Activated T-cell treated with anti-CD3 and anti-CD28 coated beads, Interleukin-2, amount 50 U/mL, for 4 hours (primary cell): ENCODE data around the gene ABAT. TPM values are rescaled to one million over a fixed set of nuclear protein-coding genes. Genes with fewer than 3 reads are reported as not detected.
"Not testable (repeated sequence)": the region's sequence is repeated elsewhere in the genome, so short reads cannot be mapped to it uniquely, and the experiment has no call there.

Source experiments
- ATAC-seq, 2 donors: fragments of 200-7000 bp; cut with Tn5 transposase; one replicate each; pipeline ENCODE4 v1.10.0; 2021
- DNase-seq: peaks from one replicate; pipeline ENCODE4 v3.0.0-alpha.2; 2020
- H3K27me3 Mint-ChIP-seq: one replicate; pipeline ENCODE4 v1.8.0; 2021; ENCODE audit warnings: low read depth, mixed read lengths
- H3K36me3 Mint-ChIP-seq: one replicate; pipeline ENCODE4 v1.8.0; 2022; ENCODE audit warnings: mixed read lengths; ENCODE audit not compliant: insufficient read depth
- H3K4me1 Mint-ChIP-seq: one replicate; pipeline ENCODE4 v1.8.0; 2021; ENCODE audit warnings: low read depth, mixed read lengths
- H3K4me3 Mint-ChIP-seq: one replicate; pipeline ENCODE4 v1.8.0; 2021; ENCODE audit warnings: mild to moderate bottlenecking, moderate library complexity, mixed read lengths
- H3K9me3 Mint-ChIP-seq: one replicate; pipeline ENCODE4 v1.8.0; 2021; ENCODE audit warnings: mixed read lengths
- total RNA-seq, 3 donors: library from RNA; stranded (reverse); gene quantifications; one replicate each; pipeline ENCODE4 v1.2.1, GENCODE V29; 2021

The ABAT gene
- total RNA-seq, 3 donors from 2014 or later, result 3.4 to 6.4 (median 4.5) TPM

- Mint-ChIP-seq H3K4me3 (no peak overlapping the region), H3K4me1 (no peaks in the 10 kb centered on the region), H3K9me3 (no peaks in the 10 kb centered on the region), H3K27me3 (no peaks in the 10 kb centered on the region), H3K36me3 (peaks cover 20% of the 10 kb centered on the region)
- ATAC-seq, result no peak
- no peak for DNase-seq
Observed at GRCh38 chr16:8774208-8774607, 99.8 kb downstream of the ABAT start.

GRCh38 chr16:8775359-8775758, 100.9 kb downstream of the ABAT start:
- no peak overlapping the region for H3K4me3 Mint-ChIP-seq
- H3K36me3 Mint-ChIP-seq, result peaks cover 20% of the 10 kb centered on the region
- DNase-seq (no peak), ATAC-seq (no peak)
- no peaks in the 10 kb centered on the region for H3K4me1 Mint-ChIP-seq
- H3K9me3 Mint-ChIP-seq, result no peaks in the 10 kb centered on the region
- no peaks in the 10 kb centered on the region for H3K27me3 Mint-ChIP-seq

- Mint-ChIP-seq H3K36me3 (peaks cover 20% of the 10 kb centered on the region), H3K27me3 (no peaks in the 10 kb centered on the region), H3K9me3 (no peaks in the 10 kb centered on the region), H3K4me1 (no peaks in the 10 kb centered on the region), H3K4me3 (no peak overlapping the region)
- ATAC-seq, result no peak
- DNase-seq, result no peak
Observed at GRCh38 chr16:8776129-8776584, 101.7 kb downstream of the ABAT start.

DNA sequence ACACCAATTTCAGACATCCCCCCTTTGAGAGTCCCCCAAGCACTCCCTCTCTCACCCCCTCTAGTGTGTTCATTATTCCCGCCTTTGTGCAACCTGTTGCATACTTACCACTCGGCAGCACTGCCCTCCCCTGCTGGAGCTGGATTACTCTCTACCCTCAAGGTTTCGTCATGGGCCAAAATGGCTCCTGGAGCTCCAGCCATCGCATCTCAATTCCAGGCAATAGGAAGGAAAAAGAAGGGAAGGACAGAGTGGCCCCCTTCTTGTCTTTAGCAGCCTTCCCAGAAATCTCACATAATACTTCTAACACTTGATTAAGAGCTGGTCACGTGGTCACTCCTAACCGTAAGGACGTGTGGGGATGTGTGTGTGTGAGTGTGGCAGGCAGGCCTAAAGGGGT, 102.8 kb downstream of the ABAT start:
- Mint-ChIP-seq H3K27me3 (no peaks in the 10 kb centered on the region), H3K9me3 (no peaks in the 10 kb centered on the region), H3K36me3 (peaks cover 19% of the 10 kb centered on the region), H3K4me1 (no peaks in the 10 kb centered on the region), H3K4me3 (no peak overlapping the region)
- ATAC-seq, result no peak
- DNase-seq, result no peak

DNA sequence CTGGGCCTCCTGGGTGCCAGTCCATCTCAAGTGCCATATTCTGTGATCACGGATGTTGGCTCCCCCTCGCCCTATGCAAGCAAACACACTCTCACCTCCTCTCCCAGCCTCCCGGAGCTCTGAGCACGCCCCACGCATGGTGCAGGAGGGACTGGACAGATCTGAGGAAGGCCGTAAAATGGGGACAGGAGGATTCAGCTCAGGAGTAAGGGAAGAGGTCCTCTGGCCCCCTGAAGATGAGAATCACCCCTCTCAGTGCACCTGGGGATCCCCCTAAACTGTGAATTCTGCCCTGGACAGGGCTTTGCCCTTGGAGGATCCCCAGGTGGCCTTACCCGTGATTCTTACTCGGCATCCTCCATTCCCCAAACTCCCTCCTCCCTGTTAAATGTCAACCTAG, 107.4 kb downstream of the ABAT start:
- Mint-ChIP-seq H3K4me1 (no peaks in the 10 kb centered on the region), H3K27me3 (no peaks in the 10 kb centered on the region), H3K9me3 (no peaks in the 10 kb centered on the region), H3K4me3 (no peak overlapping the region), H3K36me3 (peaks cover 4% of the 10 kb centered on the region)
- DNase-seq (no peak), ATAC-seq (no peak)

DNA sequence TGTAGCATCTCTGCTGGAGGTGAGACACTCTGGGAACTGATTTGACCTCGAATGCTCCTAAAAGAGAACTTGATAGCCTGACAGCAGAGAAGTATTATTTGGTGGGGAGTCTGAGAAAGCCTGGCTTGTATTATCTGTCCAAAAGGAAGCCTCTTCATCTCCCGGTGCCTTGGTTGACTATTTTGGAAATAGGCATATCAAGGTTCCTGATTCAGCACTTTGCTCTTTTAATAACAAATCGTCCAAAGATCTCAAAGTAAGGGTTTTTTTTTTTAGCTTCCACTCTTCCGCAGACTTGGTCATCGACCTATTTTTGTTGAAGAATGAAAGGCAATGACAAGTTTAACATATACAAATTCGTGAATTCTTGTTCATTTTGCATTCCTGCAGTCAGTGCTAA, 108.3 kb downstream of the ABAT start:
- Mint-ChIP-seq H3K27me3 (no peaks in the 10 kb centered on the region), H3K9me3 (no peaks in the 10 kb centered on the region), H3K4me1 (no peaks in the 10 kb centered on the region), H3K36me3 (no peaks in the 10 kb centered on the region), H3K4me3 (no peak overlapping the region)
- no peak for ATAC-seq
- no peak for DNase-seq

- no peak overlapping the region for H3K4me3 Mint-ChIP-seq
- no peak for DNase-seq
- H3K27me3 Mint-ChIP-seq, result no peaks in the 10 kb centered on the region
- H3K9me3 Mint-ChIP-seq, result no peaks in the 10 kb centered on the region
- H3K4me1 Mint-ChIP-seq, result no peaks in the 10 kb centered on the region
- H3K36me3 Mint-ChIP-seq, result no peaks in the 10 kb centered on the region
- ATAC-seq, result no peak
Observed at GRCh38 chr16:8785408-8785807, 111.0 kb downstream of the ABAT start.

- H3K4me3 Mint-ChIP-seq, H3K36me3 Mint-ChIP-seq, H3K27me3 Mint-ChIP-seq, H3K9me3 Mint-ChIP-seq, DNase-seq, ATAC-seq, H3K4me1 Mint-ChIP-seq: not testable (repeated sequence)
Observed at GRCh38 chr16:8786316-8786715, 111.9 kb downstream of the ABAT start.

DNA sequence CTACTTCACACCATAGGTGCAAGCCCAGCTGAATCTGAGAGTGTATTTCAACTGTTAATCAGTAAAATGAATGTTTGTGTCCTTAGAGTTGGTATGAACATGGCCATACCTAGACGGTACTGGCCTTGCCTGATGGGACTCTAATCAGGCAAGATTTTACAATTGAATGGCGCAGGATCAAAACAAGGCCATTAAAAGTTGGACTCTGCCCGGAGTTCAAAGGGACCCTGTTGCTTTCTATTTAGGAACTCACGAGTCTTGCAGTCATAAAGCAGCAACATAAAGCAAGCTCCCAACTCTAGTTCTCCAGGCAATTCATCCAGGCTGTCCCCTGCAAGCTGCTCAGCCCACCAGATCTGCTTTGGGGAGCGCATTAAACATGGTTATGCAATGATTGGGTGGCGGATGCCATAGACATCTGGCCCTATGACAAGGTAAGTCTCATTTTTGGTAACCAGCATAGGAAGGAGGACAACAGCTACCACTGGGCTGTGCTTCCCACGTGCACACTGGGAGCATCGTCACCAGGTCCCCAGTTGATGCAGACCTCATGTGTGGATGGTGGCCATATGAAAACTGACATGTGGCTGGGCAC, 114.3 kb downstream of the ABAT start:
- Mint-ChIP-seq H3K4me1 (no peaks in the 10 kb centered on the region), H3K36me3 (peaks cover 3% of the 10 kb centered on the region), H3K27me3 (no peaks in the 10 kb centered on the region), H3K9me3 (no peaks in the 10 kb centered on the region), H3K4me3 (no peak overlapping the region)
- no peak for DNase-seq
- no peak for ATAC-seq

DNA sequence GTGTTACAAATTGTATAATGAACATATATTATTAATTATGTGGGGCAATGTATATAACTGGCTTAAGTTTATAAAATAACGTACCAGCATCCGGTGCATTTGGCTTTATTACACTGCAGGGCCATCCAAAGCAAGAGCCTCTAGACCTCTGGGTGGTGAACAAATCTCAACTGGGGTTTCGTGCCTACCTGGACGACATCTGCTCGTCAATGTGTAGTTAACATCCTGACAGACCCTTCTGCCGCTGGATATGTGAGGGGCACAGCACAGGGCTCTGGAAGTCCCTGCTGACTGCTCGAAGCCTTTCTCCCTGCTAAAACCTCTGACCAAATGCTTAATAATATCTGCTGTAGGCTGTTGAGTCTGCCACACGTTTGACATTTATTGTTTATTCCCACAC, 120.7 kb downstream of the ABAT start:
- Mint-ChIP-seq H3K9me3 (no peaks in the 10 kb centered on the region), H3K36me3 (peaks cover 8% of the 10 kb centered on the region), H3K4me1 (peaks cover 33% of the 10 kb centered on the region), H3K4me3 (no peak overlapping the region), H3K27me3 (no peaks in the 10 kb centered on the region)
- DNase-seq (no peak), ATAC-seq (no peak)

- no peaks in the 10 kb centered on the region for H3K9me3 Mint-ChIP-seq
- H3K4me3 Mint-ChIP-seq, result peak overlapping the region; percentile 96
- peaks cover 33% of the 10 kb centered on the region for H3K4me1 Mint-ChIP-seq
Observed at GRCh38 chr16:8795818-8796217, 121.4 kb downstream of the ABAT start.

GRCh38 chr16:8796469-8797363, 122.3 kb downstream of the ABAT start:
- ATAC-seq (peak; percentile 0 to 3), DNase-seq (no peak)
- Mint-ChIP-seq H3K4me1 (peaks cover 36% of the 10 kb centered on the region), H3K4me3 (peak overlapping the region; percentile 96), H3K9me3 (no peaks in the 10 kb centered on the region), H3K27me3 (no peaks in the 10 kb centered on the region), H3K36me3 (peaks cover 10% of the 10 kb centered on the region)

More at GRCh38 chr16:8795818-8796217, 121.4 kb downstream of the ABAT start:
- DNase-seq (no peak), ATAC-seq (no peak)
- Mint-ChIP-seq H3K27me3 (no peaks in the 10 kb centered on the region), H3K36me3 (peaks cover 8% of the 10 kb centered on the region)

DNA sequence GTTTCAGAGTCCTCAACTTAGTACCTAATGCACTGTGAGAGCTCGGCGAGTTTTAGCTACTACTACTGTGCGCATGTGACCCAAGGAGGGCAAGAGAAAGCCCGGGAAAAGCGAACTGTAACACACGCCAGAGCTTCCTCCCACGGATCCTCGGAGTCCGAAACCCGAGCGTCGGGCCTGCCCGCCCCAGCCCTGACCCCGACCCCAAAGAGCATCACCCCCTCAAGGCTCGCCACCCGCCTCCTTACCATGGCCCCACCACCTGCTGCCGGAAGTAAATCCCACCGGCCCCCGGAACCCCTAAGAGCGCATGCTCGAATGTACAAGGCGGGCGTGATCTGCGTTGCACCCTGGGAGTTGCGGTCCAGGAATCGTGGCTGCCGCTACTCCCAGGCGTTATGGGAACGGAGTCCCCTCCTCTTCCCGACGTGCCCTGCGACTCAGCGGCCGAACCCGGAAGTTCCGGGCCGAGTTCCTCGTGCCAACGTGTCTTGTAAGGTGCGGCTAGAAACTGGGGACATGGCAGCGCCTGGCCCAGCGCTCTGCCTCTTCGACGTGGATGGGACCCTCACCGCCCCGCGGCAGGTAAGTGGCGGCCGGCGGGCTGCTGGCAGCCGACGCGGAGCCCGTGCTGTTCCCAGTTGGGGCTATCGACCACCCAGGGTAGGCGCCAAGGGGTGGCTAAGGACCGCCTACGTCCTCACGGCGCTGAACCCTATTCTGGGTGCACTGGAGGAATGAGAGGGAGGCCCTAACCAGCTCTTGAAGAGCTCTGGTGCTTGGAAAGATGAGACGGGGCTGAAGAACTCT, 123.2 kb downstream of the ABAT start, which contains the start of the genes PMM2 and TMEM186:
Gene PMM2, plus strand, starts transcription at position 476 of the 810 bp plus-strand sequence. Its CDS starts 44 bp downstream, at position 520.
Gene TMEM186, minus strand, starts transcription at position 276 of the 810 bp plus-strand sequence. Its CDS starts 25 bp downstream, at position 251.
- peak; percentile 96 to 97 for ATAC-seq
- Mint-ChIP-seq H3K9me3 (no peaks in the 10 kb centered on the region), H3K4me1 (peaks cover 36% of the 10 kb centered on the region), H3K27me3 (no peaks in the 10 kb centered on the region), H3K36me3 (peaks cover 15% of the 10 kb centered on the region), H3K4me3 (peak within 1 kb of the TSS; percentile 96)
- peak; percentile 91 for DNase-seq

- DNase-seq (no peak), ATAC-seq (peak; percentile 30 to 33)
- H3K27me3 Mint-ChIP-seq, result no peaks in the 10 kb centered on the region
- H3K36me3 Mint-ChIP-seq, result peaks cover 16% of the 10 kb centered on the region
- peaks cover 36% of the 10 kb centered on the region for H3K4me1 Mint-ChIP-seq
- peak overlapping the region; percentile 96 for H3K4me3 Mint-ChIP-seq
- no peaks in the 10 kb centered on the region for H3K9me3 Mint-ChIP-seq
Observed at GRCh38 chr16:8798174-8798527, 123.7 kb downstream of the ABAT start.
